Measurements from ENCODE around the gene MYO7B.
"Not testable (repeated sequence)": the region's sequence is repeated elsewhere in the genome, so short reads cannot be mapped to it uniquely, and the experiment has no call there.

The MYO7B gene

DNA sequence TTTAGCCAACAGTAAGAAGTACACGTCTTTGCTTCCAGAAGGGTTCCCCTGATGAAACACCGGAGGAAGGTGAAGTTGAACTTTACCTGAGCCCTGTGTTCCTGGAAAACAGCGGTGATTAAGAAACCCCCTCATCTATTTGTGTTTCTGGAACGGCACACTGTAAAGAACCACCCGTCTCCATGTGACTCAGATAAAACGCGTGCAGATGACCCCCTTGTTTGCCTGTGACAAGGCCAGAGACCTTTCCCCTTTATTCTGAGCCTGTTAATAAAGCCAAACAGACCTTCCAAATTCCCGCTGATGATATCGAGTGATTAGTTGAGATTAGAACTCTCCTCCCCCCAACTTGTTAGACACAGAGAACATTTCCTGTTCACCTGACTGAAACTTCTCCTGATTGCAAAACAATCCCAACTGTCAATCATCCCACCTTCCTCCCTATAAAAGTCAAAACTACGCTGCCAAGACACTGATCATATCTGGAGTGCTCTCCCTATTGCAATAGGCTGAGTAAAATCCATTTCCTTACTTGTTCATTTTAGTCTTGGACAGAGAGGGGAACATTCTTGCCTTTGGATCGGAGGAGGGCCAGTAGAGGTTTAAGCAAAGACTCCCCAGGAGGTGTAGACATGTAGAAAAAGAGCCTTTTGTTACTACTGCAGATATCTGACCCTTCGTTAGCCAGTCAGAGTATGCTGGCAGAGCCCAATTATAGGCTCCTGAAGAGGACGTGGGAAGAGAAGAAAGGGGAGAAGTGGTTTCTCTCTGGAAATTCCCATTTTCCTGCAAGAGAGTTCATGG lies 8.3 kb upstream of the MYO7B start:
- TF ChIP-seq JUND (IDR thresholded peaks at IDR 0.05; ENCODE audit: low read depth) = no peak
- peak; percentile 6 to 60 for DNase-seq (ENCODE audit: low read depth in 1 of 2, low spot score in 1 of 2)
- in situ Hi-C loops (cut with HindIII; ENCODE audit: low pct_unique_long_range_greater_than_20kb, low sequenced_read_pairs) = no loop called here

DNA sequence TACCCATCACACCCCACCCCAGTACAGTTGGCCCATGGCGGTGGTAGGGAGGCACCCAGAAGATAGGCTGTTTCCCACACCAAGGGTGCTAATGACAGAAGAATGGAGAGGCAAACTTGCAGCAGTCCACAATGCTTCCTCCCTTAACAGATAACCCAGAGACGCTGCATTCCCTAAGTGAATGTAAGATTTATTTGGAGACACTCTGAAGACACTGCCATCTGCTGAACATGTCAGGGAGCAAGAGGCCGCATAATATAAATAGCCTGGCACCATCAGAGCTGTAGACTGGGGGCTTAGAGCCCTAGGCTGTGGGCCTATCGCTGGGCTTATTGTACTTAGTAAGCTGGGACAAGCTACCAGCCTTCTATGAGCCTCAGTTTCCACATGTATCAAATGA lies 7.0 kb upstream of the MYO7B start:
- peak in 1 of 2 experiments; percentile 6 for DNase-seq (ENCODE audit: low read depth in 1 of 2, low spot score in 1 of 2)
- no peak for TF ChIP-seq JUND (IDR thresholded peaks at IDR 0.05; ENCODE audit: low read depth)
- in situ Hi-C loops (cut with HindIII; ENCODE audit: low pct_unique_long_range_greater_than_20kb, low sequenced_read_pairs) = no loop called here

DNA sequence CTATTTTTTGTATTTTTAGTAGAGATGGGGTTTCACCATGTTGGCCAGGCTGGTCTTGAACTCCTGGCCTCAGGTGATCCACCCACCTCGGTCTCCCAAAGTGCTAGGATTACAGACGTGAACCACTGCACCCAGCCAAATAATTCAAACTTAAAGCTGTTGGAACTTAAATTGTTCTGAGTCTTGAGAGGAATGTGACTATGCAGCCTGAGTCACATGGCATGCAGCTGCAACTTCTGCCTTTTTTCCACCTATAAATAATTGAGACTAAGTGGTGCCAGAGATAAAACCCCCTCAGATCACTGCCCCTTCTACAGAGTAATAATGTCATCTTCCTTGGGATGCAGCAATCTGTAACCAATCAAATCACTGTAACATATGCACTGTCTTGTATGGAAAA lies 6.1 kb upstream of the MYO7B start:
- in situ Hi-C loops (cut with HindIII; ENCODE audit: low pct_unique_long_range_greater_than_20kb, low sequenced_read_pairs); DNase-seq (ENCODE audit: low read depth in 1 of 2, low spot score in 1 of 2): not testable (repeated sequence)

DNA sequence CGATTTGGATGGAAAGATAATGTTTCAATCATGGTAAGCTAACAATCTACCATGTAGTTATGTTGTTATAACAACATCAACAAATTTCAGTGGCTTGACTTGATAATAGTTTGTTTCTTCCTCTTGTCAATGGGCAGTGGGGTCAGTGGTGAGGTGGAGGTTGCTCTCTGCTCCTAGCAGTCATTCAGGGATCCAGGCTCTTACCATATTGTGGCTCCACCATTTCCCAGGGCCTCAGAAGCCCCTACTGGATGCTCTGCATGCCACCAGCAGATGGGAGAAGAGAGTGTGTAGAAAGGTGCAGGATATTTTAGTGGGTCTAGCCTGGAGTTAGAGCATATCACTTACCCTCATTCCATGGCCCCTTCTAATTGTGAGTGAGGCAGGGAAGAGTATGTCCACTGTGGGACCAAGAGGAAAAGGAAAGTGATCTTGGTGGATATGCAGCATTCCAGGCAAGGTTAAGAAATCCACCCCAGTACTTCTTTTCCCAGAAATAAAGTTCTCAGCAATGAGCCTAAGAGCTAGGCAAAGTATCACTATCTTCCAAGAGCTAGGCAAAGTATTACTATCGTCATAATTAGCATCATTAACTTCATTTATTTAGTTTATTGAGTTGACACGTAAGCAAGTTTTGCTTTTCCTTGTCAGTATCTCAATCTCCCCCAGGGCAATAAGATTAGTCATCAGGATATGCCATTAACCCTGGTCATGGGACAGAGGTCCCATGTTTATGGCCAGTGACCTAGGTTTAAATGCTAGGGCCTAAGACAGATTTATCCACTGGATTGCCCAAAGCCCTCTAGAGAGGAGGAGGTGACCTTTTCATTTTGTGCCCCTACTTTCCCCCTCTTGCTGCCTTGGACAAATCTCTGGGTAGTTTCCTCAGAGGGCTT lies 5.0 kb upstream of the MYO7B start:
- TF ChIP-seq JUND (IDR thresholded peaks at IDR 0.05; ENCODE audit: low read depth) = no peak
- DNase-seq (ENCODE audit: low read depth in 1 of 2, low spot score in 1 of 2) = no peak
- in situ Hi-C loops (cut with HindIII; ENCODE audit: low pct_unique_long_range_greater_than_20kb, low sequenced_read_pairs) = no loop called here

DNA sequence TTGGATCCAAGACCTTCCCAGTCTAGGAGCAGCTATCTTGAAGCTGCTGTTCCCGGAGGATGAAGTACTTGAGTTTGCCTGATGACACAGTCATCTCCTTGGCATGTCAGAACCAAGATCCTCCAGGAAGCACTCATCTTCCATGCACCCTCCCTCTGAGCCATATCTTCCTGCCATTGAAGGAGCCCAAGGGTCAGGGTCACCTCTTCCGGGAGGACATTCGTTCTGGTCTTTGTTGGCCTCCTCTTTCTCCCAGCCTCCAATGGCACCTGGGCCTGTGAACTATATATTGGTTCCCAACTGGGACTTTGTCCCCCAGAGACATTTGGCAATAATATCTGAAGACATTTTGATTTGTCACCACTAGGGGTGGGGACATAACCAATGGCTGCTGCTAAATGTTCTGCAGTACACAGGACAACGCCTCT lies 4.2 kb upstream of the MYO7B start:
- in situ Hi-C loops (cut with HindIII; ENCODE audit: low pct_unique_long_range_greater_than_20kb, low sequenced_read_pairs) = no loop called here
- TF ChIP-seq JUND (IDR thresholded peaks at IDR 0.05; ENCODE audit: low read depth) = no peak
- DNase-seq (ENCODE audit: low read depth in 1 of 2, low spot score in 1 of 2) = no peak

DNA sequence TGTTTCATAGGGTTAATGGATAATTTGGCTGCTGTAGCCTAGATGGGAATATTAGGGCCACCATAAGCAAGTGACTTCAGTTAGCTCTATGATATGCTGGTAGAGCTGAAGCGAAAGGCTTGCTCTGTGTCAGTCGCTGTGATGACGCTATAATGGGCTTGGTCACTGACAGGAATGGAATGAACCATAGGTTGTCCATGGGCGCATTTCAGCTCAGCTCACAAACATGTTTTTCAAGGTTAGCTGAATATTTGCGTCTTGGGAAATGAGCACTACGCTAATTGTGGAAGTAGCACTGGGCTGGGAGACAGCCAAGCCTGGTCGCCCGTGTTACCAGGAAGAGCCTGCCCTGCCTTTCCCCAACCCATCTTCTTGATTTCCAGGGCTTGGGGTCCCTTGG lies 3.2 kb upstream of the MYO7B start:
- TF ChIP-seq JUND (IDR thresholded peaks at IDR 0.05; ENCODE audit: low read depth) = no peak
- no peak for DNase-seq (ENCODE audit: low read depth in 1 of 2, low spot score in 1 of 2)
- in situ Hi-C loops (cut with HindIII; ENCODE audit: low pct_unique_long_range_greater_than_20kb, low sequenced_read_pairs) = no loop called here

DNA sequence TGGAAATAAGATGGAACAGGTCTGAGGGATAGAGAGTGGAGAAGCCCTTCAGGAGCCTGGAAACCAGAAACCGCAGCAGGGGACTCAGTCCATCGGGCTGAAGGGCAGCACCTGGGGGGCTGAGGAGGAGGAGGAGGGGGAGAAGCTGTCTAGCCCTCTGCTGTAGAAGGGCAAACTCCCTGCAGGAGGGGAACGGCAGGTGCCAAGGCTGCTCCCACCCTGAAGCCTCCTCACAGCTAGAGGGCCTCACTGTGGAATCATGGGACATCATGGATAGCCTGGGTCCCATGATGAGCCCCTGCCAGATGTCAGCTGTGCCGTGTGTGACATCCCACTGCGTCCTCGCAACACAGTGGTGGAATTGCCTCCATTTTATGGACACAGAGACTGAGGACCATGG lies 435 bp downstream of the MYO7B start:
- DNase-seq (ENCODE audit: low read depth in 1 of 2, low spot score in 1 of 2) = no peak
- TF ChIP-seq JUND (IDR thresholded peaks at IDR 0.05; ENCODE audit: low read depth) = no peak
- in situ Hi-C loops (cut with HindIII; ENCODE audit: low pct_unique_long_range_greater_than_20kb, low sequenced_read_pairs) = no loop called here

DNA sequence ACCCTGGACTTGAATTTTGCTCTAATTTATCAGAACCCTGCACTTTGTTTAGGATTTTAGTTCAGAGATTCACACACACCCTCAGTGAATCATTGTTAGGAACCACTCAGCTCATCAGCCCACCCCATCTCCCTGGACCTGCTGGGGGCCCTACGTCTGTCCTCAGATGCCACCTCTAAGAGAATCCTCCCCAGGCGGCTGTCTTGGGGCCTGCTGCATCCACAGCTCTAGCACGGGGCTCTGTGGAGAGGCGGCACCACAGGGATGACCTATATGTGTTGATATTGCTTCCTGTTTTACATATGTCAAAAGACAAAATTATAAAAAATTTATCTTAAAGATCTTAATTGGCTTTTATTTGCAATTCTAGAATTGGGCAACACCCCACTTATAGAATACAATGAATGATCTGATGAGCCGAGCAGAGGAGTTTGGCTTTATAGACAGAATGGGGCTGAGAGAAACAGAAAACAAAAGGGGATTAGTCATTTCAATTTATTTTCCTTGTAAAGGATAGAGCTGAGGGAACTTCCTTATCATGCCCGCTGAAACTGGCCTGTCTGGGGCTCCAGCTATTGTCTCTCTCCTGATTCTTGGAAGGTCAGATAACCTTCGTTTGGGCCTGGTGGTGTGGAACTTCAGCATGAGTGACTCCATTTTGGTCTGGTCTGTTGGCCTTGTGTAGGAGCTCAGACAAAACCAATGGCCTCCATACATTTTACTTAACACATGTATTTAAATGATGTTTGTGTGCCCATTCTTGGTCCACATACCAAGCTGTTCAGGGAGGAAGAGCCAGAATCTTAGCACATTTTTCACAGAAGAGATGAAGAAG lies 1.4 kb downstream of the MYO7B start:
- in situ Hi-C loops (cut with HindIII; ENCODE audit: low pct_unique_long_range_greater_than_20kb, low sequenced_read_pairs) = no loop called here
- TF ChIP-seq JUND (IDR thresholded peaks at IDR 0.05; ENCODE audit: low read depth) = no peak
- DNase-seq (ENCODE audit: low read depth in 1 of 2, low spot score in 1 of 2) = no peak

DNA sequence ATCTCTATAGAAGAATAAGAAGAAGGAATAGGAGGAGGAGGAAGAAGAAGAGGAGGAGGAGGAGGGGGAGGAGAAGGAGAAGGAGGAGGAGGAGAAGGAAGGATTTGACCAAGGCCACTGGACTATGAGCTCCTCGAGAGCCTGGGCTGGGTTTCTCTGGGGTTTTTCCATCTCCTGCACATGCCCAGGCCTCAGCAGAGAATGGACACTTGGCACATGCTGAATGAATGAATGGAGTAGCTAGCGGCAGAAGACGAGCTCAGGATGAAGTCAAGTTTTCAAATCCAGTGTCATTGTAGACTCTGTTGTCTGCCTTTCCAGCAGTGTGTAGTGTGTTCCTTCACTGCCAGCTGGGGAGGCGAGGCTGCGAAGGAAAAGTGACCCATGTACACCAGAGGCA lies 2.2 kb downstream of the MYO7B start:
- in situ Hi-C loops (cut with HindIII; ENCODE audit: low pct_unique_long_range_greater_than_20kb, low sequenced_read_pairs) = no loop called here
- DNase-seq (ENCODE audit: low read depth in 1 of 2, low spot score in 1 of 2) = no peak
- no peak for TF ChIP-seq JUND (IDR thresholded peaks at IDR 0.05; ENCODE audit: low read depth)

DNA sequence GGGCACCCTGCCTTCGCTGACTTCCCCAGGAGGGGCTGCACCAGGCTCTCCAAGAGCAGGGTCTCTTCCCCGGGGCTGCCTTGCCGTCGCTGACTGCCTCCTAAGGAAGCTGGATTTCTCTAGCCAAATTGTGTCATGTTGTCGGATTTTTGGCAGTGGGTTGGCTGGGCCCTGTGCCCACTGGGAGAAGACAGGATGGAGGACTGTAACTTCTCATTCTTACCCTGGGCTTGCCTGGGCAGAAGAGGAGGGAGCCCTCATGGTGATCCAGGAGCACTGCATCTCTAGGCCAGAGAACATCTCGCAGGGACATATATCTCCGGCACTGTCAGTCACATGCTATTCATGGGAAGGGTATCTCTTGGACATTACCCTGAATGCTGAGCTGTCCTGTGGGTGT lies 6.3 kb downstream of the MYO7B start:
- DNase-seq (ENCODE audit: low read depth in 1 of 2, low spot score in 1 of 2) = no peak
- TF ChIP-seq JUND (IDR thresholded peaks at IDR 0.05; ENCODE audit: low read depth) = no peak
- in situ Hi-C loops (cut with HindIII; ENCODE audit: low pct_unique_long_range_greater_than_20kb, low sequenced_read_pairs) = no loop called here

DNA sequence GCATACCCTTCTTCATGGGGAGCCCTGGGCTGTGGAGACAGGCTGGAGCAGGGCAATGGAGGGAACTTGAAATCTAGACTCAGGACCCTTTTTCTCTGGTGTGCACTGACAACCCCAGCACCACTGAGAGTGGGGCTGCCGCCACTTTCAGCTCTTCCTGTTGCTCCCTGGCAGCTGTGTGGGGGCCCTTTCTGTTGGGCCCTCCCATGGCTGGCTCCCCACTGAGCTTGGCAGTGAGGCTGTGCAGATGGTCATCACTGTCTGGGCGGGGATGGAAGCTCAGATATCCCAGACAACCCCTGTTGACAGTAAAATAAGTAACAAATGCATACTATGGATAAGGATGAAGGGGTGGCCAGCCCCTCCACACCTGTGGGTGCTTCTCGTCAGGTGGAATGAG lies 6.7 kb downstream of the MYO7B start:
- no peak for DNase-seq (ENCODE audit: low read depth in 1 of 2, low spot score in 1 of 2)
- TF ChIP-seq JUND (IDR thresholded peaks at IDR 0.05; ENCODE audit: low read depth) = no peak
- in situ Hi-C loops (cut with HindIII; ENCODE audit: low pct_unique_long_range_greater_than_20kb, low sequenced_read_pairs) = no loop called here

DNA sequence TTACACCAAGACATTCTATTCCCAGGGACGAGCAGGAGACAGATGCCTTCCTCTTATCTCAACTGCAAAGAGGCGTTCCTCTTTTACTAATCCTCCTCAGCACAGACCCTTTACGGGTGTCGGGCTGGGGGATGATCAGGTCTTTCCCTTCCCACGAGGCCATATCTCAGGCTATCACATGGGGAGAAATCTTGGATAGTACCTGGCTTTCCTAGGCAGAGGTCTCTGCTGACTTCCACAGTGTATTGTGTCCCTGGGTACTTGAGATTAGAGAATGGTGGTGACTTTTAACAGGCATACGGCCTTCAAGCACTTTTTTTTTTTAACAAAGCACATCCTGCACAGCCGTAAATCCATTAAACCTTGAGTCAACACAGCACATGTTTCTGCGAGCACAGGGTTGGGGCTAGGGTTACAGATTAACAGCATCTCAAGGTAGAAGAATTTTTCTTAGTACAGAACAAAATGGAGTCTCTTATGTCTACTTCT lies 7.6 kb downstream of the MYO7B start:
- in situ Hi-C loops (cut with HindIII; ENCODE audit: low pct_unique_long_range_greater_than_20kb, low sequenced_read_pairs); DNase-seq (ENCODE audit: low read depth in 1 of 2, low spot score in 1 of 2): not testable (repeated sequence)

Data from T47D (cell line).